KMS-11 (cell line): Measurements from ENCODE around the gene DDOST.
"Not testable (repeated sequence)": the region's sequence is repeated elsewhere in the genome, so short reads cannot be mapped to it uniquely, and the experiment has no call there.

ENCODE experiments used
- H2AFZ ChIP-seq: fragments of 200-600 bp; sonication (generic); 2 replicates; pipeline ENCODE4 v1.6.1; 2016; ENCODE audit warnings: antibody characterized with exemption, mixed run types, low read depth
- H3K27ac ChIP-seq: fragments of 200-600 bp; sonication (generic); 2 replicates; pipeline ENCODE4 v1.6.1; 2016; ENCODE audit warnings: mild to moderate bottlenecking, mixed run types
- H3K27me3 ChIP-seq: fragments of 200-600 bp; sonication (generic); 2 replicates; pipeline ENCODE4 v1.6.1; 2017; ENCODE audit warnings: mild to moderate bottlenecking, low read depth, mixed run types, moderate library complexity; ENCODE audit not compliant: insufficient read depth
- H3K36me3 ChIP-seq: fragments of 200-600 bp; sonication (generic); 2 replicates; pipeline ENCODE4 v1.6.1; 2017; ENCODE audit warnings: mild to moderate bottlenecking, mixed run types; ENCODE audit not compliant: insufficient read depth
- H3K4me1 ChIP-seq: fragments of 200-600 bp; sonication (generic); 2 replicates; pipeline ENCODE4 v1.6.1; 2016; ENCODE audit warnings: mild to moderate bottlenecking, low read depth, mixed run types; ENCODE audit not compliant: poor library complexity, severe bottlenecking
- H3K4me2 ChIP-seq: fragments of 200-600 bp; sonication (generic); 2 replicates; pipeline ENCODE4 v1.7.0; 2016; ENCODE audit warnings: mild to moderate bottlenecking, mixed run types
- H3K4me3 ChIP-seq: fragments of 200-600 bp; sonication (generic); IDR thresholded peaks from 2 replicates; pipeline ENCODE4 v1.6.1; 2017; ENCODE audit warnings: low read depth, low read length, mixed read lengths; ENCODE audit not compliant: insufficient read depth
- H3K79me2 ChIP-seq: fragments of 200-600 bp; sonication (generic); 2 replicates; pipeline ENCODE4 v1.6.1; 2016; ENCODE audit warnings: low read depth, mixed run types; ENCODE audit not compliant: insufficient read depth
- H3K9ac ChIP-seq: fragments of 200-600 bp; sonication (generic); 2 replicates; pipeline ENCODE4 v1.6.1; 2016; ENCODE audit warnings: mild to moderate bottlenecking, mixed run types
- H4K20me1 ChIP-seq: fragments of 200-600 bp; sonication (generic); 2 replicates; pipeline ENCODE4 v1.6.1; 2016; ENCODE audit warnings: mild to moderate bottlenecking, mixed run types; ENCODE audit not compliant: insufficient read depth
- CTCF ChIP-seq: fragments of 200-600 bp; sonication (generic); conservative IDR thresholded peaks from 2 replicates; pipeline ENCODE4 v1.6.1; 2017; ENCODE audit warnings: low read depth, mild to moderate bottlenecking, antibody characterized with exemption, low read length, moderate library complexity, mixed read lengths

DDOST gene

GRCh38 chr1:20681999-20682398 lies 20.8 kb upstream of the DDOST start:
- Histone ChIP-seq H3K9ac (no peak overlapping the region), H4K20me1 (no peaks in the 10 kb centered on the region), H3K27ac (no peak overlapping the region)

DNA sequence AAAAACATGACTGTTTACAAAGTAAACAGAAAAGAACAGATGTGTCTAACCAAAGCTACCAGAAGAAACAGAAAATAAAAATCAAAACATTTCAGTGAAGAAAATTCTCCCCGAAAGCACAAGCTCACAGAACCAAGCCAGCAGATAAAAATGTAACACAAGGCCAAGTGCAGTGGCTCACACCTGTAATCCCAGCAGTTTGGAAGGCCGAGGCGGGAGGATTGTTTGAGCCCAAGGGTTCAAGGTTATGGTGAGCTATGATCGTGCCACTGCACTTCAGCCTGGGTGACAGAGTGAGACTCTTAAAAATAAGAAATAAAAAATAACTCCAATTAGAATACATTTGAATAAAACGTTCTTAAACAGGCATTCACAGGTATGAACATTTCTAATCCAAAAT lies 19.1 kb upstream of the DDOST start:
- Histone ChIP-seq H3K36me3 (no peaks in the 10 kb centered on the region), H3K4me3 (no peak overlapping the region), H3K4me1 (peaks cover 19% of the 10 kb centered on the region), H2AFZ (no peak overlapping the region), H4K20me1 (no peaks in the 10 kb centered on the region), H3K27ac (no peak overlapping the region), H3K9ac (no peak overlapping the region), H3K79me2 (no peaks in the 10 kb centered on the region), H3K4me2 (no peak overlapping the region), H3K27me3 (peaks cover 87% of the 10 kb centered on the region)
- no peak for TF ChIP-seq CTCF

More at GRCh38 chr1:20681999-20682398, 20.8 kb upstream of the DDOST start:
- Histone ChIP-seq H3K36me3 (no peaks in the 10 kb centered on the region), H2AFZ (no peak overlapping the region), H3K27me3 (peaks cover 86% of the 10 kb centered on the region), H3K4me2 (no peak overlapping the region), H3K79me2 (no peaks in the 10 kb centered on the region), H3K4me1 (peaks cover 19% of the 10 kb centered on the region), H3K4me3 (no peak overlapping the region)
- TF ChIP-seq CTCF, result no peak

DNA sequence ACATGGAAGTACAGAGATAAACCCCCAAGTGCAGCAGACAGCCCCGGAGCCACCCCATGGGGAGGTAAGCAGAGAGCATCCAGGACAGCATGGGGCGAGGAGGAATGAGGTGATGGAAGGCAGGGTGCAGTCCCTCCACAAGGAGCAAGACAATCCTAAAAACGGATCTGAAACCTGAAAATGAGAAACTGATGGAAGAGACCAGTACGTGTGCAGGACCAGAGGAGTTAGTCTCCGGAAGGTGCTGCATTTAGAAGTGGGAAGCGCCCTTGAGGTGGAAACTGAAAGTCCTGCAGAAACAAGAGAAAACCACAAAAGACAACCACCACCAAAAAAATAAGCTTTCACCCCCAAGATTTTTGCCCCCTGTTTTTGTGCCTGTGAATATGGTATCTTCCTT lies 17.4 kb upstream of the DDOST start:
- Histone ChIP-seq H3K9ac (no peak overlapping the region), H3K79me2 (no peaks in the 10 kb centered on the region), H3K27ac (no peak overlapping the region), H3K36me3 (no peaks in the 10 kb centered on the region), H2AFZ (no peak overlapping the region), H3K27me3 (peaks cover 91% of the 10 kb centered on the region), H3K4me2 (peak overlapping the region; percentile 61; the same call in 1 of the 2 replicates), H3K4me3 (no peak overlapping the region), H4K20me1 (no peaks in the 10 kb centered on the region), H3K4me1 (peaks cover 19% of the 10 kb centered on the region)
- no peak for TF ChIP-seq CTCF

GRCh38 chr1:20673626-20674025 lies 12.5 kb upstream of the DDOST start:
- not testable (repeated sequence) for H3K4me2 ChIP-seq, H3K4me3 ChIP-seq, H3K79me2 ChIP-seq, H4K20me1 ChIP-seq, H3K36me3 ChIP-seq, H2AFZ ChIP-seq, H3K9ac ChIP-seq, H3K27ac ChIP-seq
- H3K4me1 ChIP-seq, result peaks cover 10% of the 10 kb centered on the region
- peaks cover 78% of the 10 kb centered on the region for H3K27me3 ChIP-seq

- Histone ChIP-seq H3K4me1 (no peaks in the 10 kb centered on the region), H3K4me3 (no peak overlapping the region), H2AFZ (no peak overlapping the region), H3K36me3 (no peaks in the 10 kb centered on the region), H3K79me2 (no peaks in the 10 kb centered on the region), H3K9ac (no peak overlapping the region), H3K27me3 (peaks cover 65% of the 10 kb centered on the region), H4K20me1 (no peaks in the 10 kb centered on the region), H3K27ac (no peak overlapping the region), H3K4me2 (no peak overlapping the region)
- no peak for TF ChIP-seq CTCF
Measured at GRCh38 chr1:20672265-20672632, 11.1 kb upstream of the DDOST start.
